GM12878 (cell line): Measurements from ENCODE around the gene NOP10. TPM values are rescaled to one million over a fixed set of nuclear protein-coding genes. Genes with fewer than 3 reads are reported as not detected.

Experiments used
- ATAC-seq: fragments of 200-7000 bp; cut with Tn5 transposase; 3 replicates; pipeline ENCODE4 v1.9.1; 2020; ENCODE audit warnings: mild to moderate bottlenecking, moderate library complexity
- BruUV-seq: library from RNA; stranded (reverse); fragments of 400-500 nt; replicated peaks from 2 replicates; lab custom pipeline; 2021; lab: Mats Ljungman, UMichigan
- CTCF ChIA-PET: fragments of 300-600 bp; sonication (Branson Sonifier 250); formaldehyde crosslinking; extraction: SDS; loops from one replicate; lab custom pipeline; 2021; ENCODE audit warnings: inconsistent platforms; lab: Yijun Ruan, JAX
- POLR2A ChIA-PET: fragments of 350-600 bp; formaldehyde crosslinking; extraction: SDS; loops from one replicate; lab custom pipeline; 2021; ENCODE audit warnings: inconsistent platforms; lab: Charles Lee
- RAD21 ChIA-PET: fragments of 300-600 bp; sonication (Branson Sonifier 250); formaldehyde crosslinking; loops from one replicate; lab custom pipeline; 2023; ENCODE audit warnings: antibody characterized with exemption; ENCODE audit not compliant: unreplicated experiment; lab: Charles Lee
- SMC1A ChIA-PET: fragments of 300-600 bp; sonication (Branson Sonifier 250); formaldehyde crosslinking; loops from one replicate; lab custom pipeline; 2023; ENCODE audit not compliant: unreplicated experiment, uncharacterized antibody; lab: Charles Lee
- DNase-seq: peaks from one replicate; pipeline ENCODE4 v3.0.0-alpha.2; 2011; ENCODE audit warnings: low read depth, low spot score
- FAIRE-seq: peaks from 3 replicates; lab custom pipeline; 2011; peaks lifted over from hg19 to GRCh38; lab: Jason Lieb, UNC
- H2AFZ ChIP-seq: 2 replicates; pipeline ENCODE4 v1.6.0; 2011; ENCODE audit warnings: low read depth, low read length, control low read depth; ENCODE audit not compliant: control insufficient read depth
- H3K27ac ChIP-seq: 2 replicates; pipeline ENCODE4 v1.5.1; 2011; ENCODE audit warnings: control low read depth; ENCODE audit not compliant: control insufficient read depth, insufficient read depth
- H3K27me3 ChIP-seq, 2 experiments: replicated peaks in 1 of 2; 2 replicates each; pipeline versions ENCODE4 v1.6.0 to v1.6.1; 2011; ENCODE audit warnings: low read length in 1 of 2; ENCODE audit not compliant: control insufficient read depth in 2 of 2, insufficient read depth in 2 of 2
- H3K36me3 ChIP-seq, 2 experiments: 2 replicates each; pipeline ENCODE4 v1.5.1; 2011; ENCODE audit warnings: low read length in 1 of 2; ENCODE audit not compliant: control insufficient read depth in 2 of 2, insufficient read depth in 2 of 2
- H3K4me1 ChIP-seq: 2 replicates; pipeline ENCODE4 v1.6.1; 2011; ENCODE audit warnings: mild to moderate bottlenecking, low read length, moderate library complexity, mixed read lengths; ENCODE audit not compliant: control insufficient read depth, insufficient read depth
- H3K4me2 ChIP-seq: 2 replicates; pipeline ENCODE4 v1.6.0; 2011; ENCODE audit warnings: control low read depth; ENCODE audit not compliant: control insufficient read depth, insufficient read depth
- H3K4me3 ChIP-seq: fragments of 200-600 bp; sonication (generic); 2 replicates; pipeline ENCODE4 v1.5.1; 2016
- H3K79me2 ChIP-seq: 2 replicates; pipeline ENCODE4 v1.6.0; 2011; ENCODE audit warnings: low read length; ENCODE audit not compliant: control insufficient read depth, insufficient read depth
- H3K9ac ChIP-seq: 2 replicates; pipeline ENCODE4 v1.8.0; 2011; ENCODE audit warnings: low read length, control low read depth, mixed read lengths; ENCODE audit not compliant: control insufficient read depth, insufficient read depth
- H3K9me3 ChIP-seq: replicated peaks from 3 replicates; pipeline ENCODE4 v1.5.1; 2011; ENCODE audit warnings: mild to moderate bottlenecking, low read length; ENCODE audit not compliant: control insufficient read depth, insufficient read depth
- H4K20me1 ChIP-seq: 2 replicates; pipeline ENCODE4 v1.6.0; 2011; ENCODE audit not compliant: control insufficient read depth, insufficient read depth
- CHD1 ChIP-seq: IDR thresholded peaks from 2 replicates; pipeline ENCODE4 v1.6.1; 2012; ENCODE audit warnings: low read depth, low read length, improper control_type of control experiment
- FOS ChIP-seq: IDR thresholded peaks from 3 replicates; pipeline ENCODE4 v1.6.1; 2011; ENCODE audit warnings: borderline replicate concordance; ENCODE audit not compliant: insufficient read length; ENCODE audit errors: extremely low read depth
- IRF5 ChIP-seq: fragments of 450-650 bp; IDR thresholded peaks from 2 replicates; pipeline ENCODE4 v1.6.1; 2017; ENCODE audit warnings: borderline replicate concordance
- LARP7 ChIP-seq: fragments of 450-650 bp; IDR thresholded peaks from 2 replicates; pipeline ENCODE4 v1.6.1; 2017; ENCODE audit warnings: mild to moderate bottlenecking
- SIX5 ChIP-seq: IDR thresholded peaks from 2 replicates; pipeline ENCODE4 v1.6.1; 2011; ENCODE audit warnings: mild to moderate bottlenecking, low read depth, low read length, moderate library complexity; ENCODE audit not compliant: severe bottlenecking
- SUZ12 ChIP-seq: fragments of 200-600 bp; sonication (generic); IDR thresholded peaks from one replicate; pipeline ENCODE4 v1.6.1; 2018; ENCODE audit warnings: antibody characterized with exemption, mild to moderate bottlenecking; ENCODE audit not compliant: unreplicated experiment
- ZNF24 ChIP-seq: fragments of 450-650 bp; IDR thresholded peaks from 2 replicates; pipeline ENCODE4 v1.6.1; 2017; ENCODE audit warnings: antibody characterized with exemption, mild to moderate bottlenecking
- ZNF274 ChIP-seq: IDR thresholded peaks from one replicate; pipeline ENCODE4 v1.8.0; 2011; ENCODE audit not compliant: insufficient read length, insufficient read depth
- ZNF622 ChIP-seq: fragments of 450-650 bp; IDR thresholded peaks from 2 replicates; pipeline ENCODE4 v1.6.1; 2017; ENCODE audit warnings: mild to moderate bottlenecking, inconsistent platforms
- in situ Hi-C: fragments of 300-500 bp; cut with MboI; formaldehyde crosslinking; loops from 9 replicates; pipeline ENCODE4 v1.14.3; 2018; ENCODE audit warnings: mixed read lengths
- intact Hi-C: fragments of 100-400 bp; cut with micrococcal nuclease; formaldehyde crosslinking; loops from one replicate; pipeline ENCODE4 v1.14.2; 2022; ENCODE audit not compliant: unreplicated experiment
- polyA plus RNA-seq, 11 experiments: library from polyadenylated mRNA; depleted of rRNA in 4 of 11; unstranded in 6 of 11; stranded (reverse) in 5 of 11; fragments of >200 nt; fragmentation: Nextera tagmentation in 4 of 11; fragmentation: Illumina TruSeq in 1 of 11; extraction: Ambion mirVana in 4 of 11; extraction: Trizol in 1 of 11; gene quantifications; 1 replicate in 1 of 11; 2 replicates in 10 of 11; pipeline versions ENCODE4 v1.2.1 to v1.2.3, GENCODE V29; 2011 to 2016; ENCODE audit warnings: inconsistent platforms in 2 of 11, missing spikeins in 2 of 11, low read depth in 1 of 11
- total RNA-seq, 4 experiments: library from RNA; depleted of rRNA in 3 of 4; stranded (reverse); fragments of >200 nt in 3 of 4; fragmentation: Illumina TruSeq in 1 of 4; extraction: Trizol in 1 of 4; gene quantifications; 2 replicates each; pipeline versions ENCODE4 v1.2.1 to v1.2.3, GENCODE V29; 2013 to 2021

Gene NOP10
- total and polyA plus RNA-seq, 10 of the 15 experiments (the other 5 are each of a cell fraction or from before 2014, with no cell fraction given): 225 to 1,778 (median 537) TPM

- no peak overlapping the region for H3K27ac ChIP-seq
- no peak overlapping the region for H2AFZ ChIP-seq
- no peak for TF ChIP-seq ZNF274
- TF ChIP-seq LARP7: no peak
- TF ChIP-seq ZNF622: no peak
- no peak for TF ChIP-seq CHD1
- TF ChIP-seq SUZ12: no peak
- no peak for TF ChIP-seq ZNF24
- TF ChIP-seq FOS: no peak
- TF ChIP-seq IRF5: no peak
- no peak for TF ChIP-seq SIX5
- TF ChIP-seq, all 136 proteins: peak for 0
- H3K36me3 ChIP-seq: peaks cover 2 to 14% of the 10 kb centered on the region in 2 experiments; a peak in 1 of 4 replicates
- in situ Hi-C loops (no loop called here), intact Hi-C loops (no loop called here)
- H3K4me1 ChIP-seq: no peaks in the 10 kb centered on the region
- POLR2A ChIA-PET: interaction anchor here (0.9 kb wide), 1 partner anchor 9 kb away, joined by 3 read pairs; no protein-coding TSS in a partner anchor
- no peaks in the 10 kb centered on the region for H3K27me3 ChIP-seq
- no peak for ATAC-seq
- RAD21 ChIA-PET: interaction anchor here (0.7 to 1.4 kb wide), 2 partner anchors 8 to 24 kb away, joined by 3 read pairs; no protein-coding TSS in a partner anchor
- no peaks in the 10 kb centered on the region for H4K20me1 ChIP-seq
- H3K4me3 ChIP-seq: no peak overlapping the region
- H3K9me3 ChIP-seq: no peaks in the 10 kb centered on the region; the same call in 1 of the 3 replicates
- no TSS peak for BruUV-seq
- peaks cover 63% of the 10 kb centered on the region for H3K79me2 ChIP-seq
- no peak for DNase-seq
- FAIRE-seq: no peak
- SMC1A ChIA-PET: interaction anchor here (1.2 to 1.5 kb wide), 2 partner anchors 8 to 62 kb away, joined by 3 read pairs; partner anchors contain the start of gene LPCAT4
- CTCF ChIA-PET: interaction anchor here (1.4 kb wide), 1 partner anchor 14 kb away, joined by 4 read pairs; no protein-coding TSS in a partner anchor
- no peak overlapping the region for H3K4me2 ChIP-seq
- no peak overlapping the region for H3K9ac ChIP-seq
These were observed 38.3 kb downstream of the NOP10 start for GRCh38 chr15:34304613-34305012.
